Measurements from ENCODE around the gene TOP2A.

GRCh38 chr17:40411821-40412220, 5.9 kb downstream of the TOP2A start:
- TF ChIP-seq SREBF1 (IDR thresholded peaks at IDR 0.05; ENCODE audit: borderline replicate concordance, low read depth, low read length) (no peak), NR1H2 (CRISPR knock-in tag; IDR thresholded peaks at IDR 0.05) (no peak), EZH2 (IDR thresholded peaks at IDR 0.05; ENCODE audit: borderline replicate concordance, low read depth, low read length) (no peak), POLR2A (conservative IDR thresholded peaks at IDR 0.05) (no peak), POLR2AphosphoS5 (IDR thresholded peaks at IDR 0.05; ENCODE audit: control insufficient read depth, insufficient read depth, low read depth, low read length) (no peak), CBFB (CRISPR knock-in tag; IDR thresholded peaks at IDR 0.05) (no peak)
